GM21526 (cell line): ENCODE data around the gene CEP128.

Source experiments
- ATAC-seq: cut with Tn5 transposase; IDR thresholded peaks from one replicate; pipeline ENCODE4 v1.9.1; 2021; ENCODE audit warnings: moderate library complexity; ENCODE audit not compliant: unreplicated experiment, low FRiP score

CEP128 gene

GRCh38 chr14:80624581-80624980 is 317.0 kb downstream of the CEP128 start:
- no peak for ATAC-seq

- no peak for ATAC-seq
Measured at GRCh38 chr14:80621701-80622100, 319.8 kb downstream of the CEP128 start.

DNA sequence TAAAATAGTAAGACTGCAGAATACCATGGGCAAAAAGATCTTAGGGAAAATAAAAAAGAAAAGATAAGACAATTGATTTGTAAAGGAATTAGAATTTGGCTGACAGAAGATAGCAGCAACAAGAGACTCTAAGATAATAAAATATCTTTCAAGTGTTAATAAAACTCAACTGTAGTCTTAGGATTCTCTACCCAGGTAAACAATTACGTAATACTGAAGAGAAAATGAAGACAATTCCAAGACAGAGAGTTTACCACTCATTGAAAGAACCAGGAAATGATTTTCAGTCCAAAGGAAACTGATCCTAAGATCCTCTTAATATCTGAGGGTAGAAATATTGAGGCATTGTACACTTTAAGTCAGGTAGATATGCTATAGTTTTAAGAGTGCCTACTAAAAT is 321.1 kb downstream of the CEP128 start:
- ATAC-seq: no peak

- ATAC-seq: no peak
Measured at GRCh38 chr14:80618751-80619329, 322.7 kb downstream of the CEP128 start.

DNA sequence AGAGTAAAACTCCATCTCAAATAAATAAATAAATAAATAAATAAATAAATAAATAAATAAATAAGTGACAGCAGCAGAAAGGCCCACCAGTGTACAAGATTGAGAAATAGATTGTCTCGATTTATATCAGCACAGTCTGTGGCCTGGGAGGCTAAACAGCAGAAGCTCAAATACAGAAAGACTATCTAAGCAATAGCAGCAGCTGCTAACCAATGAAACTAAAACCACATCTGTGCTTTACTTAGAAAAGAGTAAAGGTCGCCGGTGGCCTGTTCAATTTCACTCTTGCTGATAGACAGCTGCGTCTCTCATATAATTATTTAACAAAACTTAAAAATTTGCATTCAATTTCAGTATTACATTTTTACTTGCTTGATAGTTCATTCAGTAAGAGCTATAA is 325.7 kb downstream of the CEP128 start:
- peak; percentile 96 for ATAC-seq

- ATAC-seq: no peak
Measured at GRCh38 chr14:80609055-80609454, 332.5 kb downstream of the CEP128 start.

GRCh38 chr14:80608563-80608962 is 333.0 kb downstream of the CEP128 start:
- no peak for ATAC-seq

DNA sequence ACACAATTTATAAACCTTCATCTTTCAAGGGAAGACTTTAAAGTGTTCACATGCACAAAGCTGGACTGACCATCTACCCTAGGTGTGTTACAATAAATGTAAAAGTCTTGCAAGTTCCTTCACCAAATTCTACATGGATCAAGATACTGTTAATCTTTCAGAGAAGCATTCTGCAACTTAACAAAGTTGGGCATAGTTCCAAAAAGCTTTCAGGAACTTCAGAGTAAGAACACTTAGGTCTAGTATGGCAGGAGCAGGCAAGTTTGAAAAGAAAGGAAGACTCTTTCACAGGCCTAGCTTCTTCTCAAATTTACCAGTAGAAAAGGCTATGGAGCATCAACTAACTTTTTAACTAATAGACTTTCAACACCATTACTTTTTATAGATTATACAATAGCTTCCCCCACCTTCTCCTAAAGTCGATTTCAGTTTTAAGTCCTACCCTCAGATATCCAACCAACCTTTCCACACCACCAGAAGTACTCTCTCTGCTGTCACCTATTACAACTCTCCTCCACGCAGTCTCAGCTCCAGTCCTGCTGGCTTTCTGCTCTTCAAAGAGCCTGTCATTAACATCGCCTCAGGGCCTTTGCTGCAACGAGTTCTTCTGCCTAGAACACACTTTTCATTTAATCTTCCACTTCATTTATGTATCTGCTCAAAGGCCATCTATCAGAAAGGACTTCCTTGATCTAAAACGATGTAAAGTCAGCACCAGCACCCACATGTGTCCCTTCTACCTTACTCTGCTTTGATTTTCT is 333.9 kb downstream of the CEP128 start:
- ATAC-seq: no peak

- no peak for ATAC-seq
Measured at GRCh38 chr14:80606347-80606772, 335.2 kb downstream of the CEP128 start.

DNA sequence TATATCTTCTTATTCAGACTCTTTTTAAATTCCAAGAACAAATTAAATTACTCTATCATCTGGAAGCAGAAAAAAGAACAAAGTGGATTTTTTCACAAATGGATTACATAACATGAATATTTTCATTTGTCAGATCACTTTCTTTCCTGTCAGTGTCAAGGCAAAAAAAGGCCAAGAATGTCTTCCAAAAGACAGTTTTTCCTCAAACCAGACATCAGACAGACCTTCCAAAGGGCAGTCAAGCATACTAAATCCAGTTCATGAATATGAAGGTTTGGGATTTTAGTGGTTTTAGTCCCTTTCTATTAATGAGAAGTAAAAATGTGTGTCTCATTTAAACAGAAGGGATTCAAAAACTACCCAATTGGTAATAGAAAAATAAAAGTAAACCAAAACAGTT is 336.0 kb downstream of the CEP128 start:
- no peak for ATAC-seq

- no peak for ATAC-seq
Measured at GRCh38 chr14:80602946-80603345, 338.6 kb downstream of the CEP128 start.

- ATAC-seq: peak; percentile 97
Measured at GRCh38 chr14:80587096-80587724, 354.3 kb downstream of the CEP128 start.

DNA sequence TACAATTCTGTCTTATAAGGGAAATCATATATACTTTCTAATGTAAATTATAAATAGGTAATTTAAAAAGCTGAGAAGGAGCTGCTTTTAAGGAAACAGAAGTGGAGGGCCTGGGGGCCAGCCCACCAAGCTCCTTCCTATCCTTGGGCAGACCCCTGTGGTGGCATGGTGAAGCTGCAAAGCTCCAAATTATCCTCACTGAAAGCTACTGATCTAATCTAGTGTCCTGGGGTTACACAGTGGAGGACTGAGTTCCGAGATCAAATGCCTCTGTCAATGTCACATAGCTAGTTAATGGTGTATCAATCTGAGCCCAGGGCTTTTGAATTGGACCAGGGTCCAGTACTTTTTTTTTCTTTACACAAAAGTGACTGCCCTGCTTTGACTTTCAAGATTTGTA is 355.4 kb downstream of the CEP128 start:
- no peak for ATAC-seq

- ATAC-seq: no peak
Measured at GRCh38 chr14:80585506-80585835, 356.1 kb downstream of the CEP128 start.

DNA sequence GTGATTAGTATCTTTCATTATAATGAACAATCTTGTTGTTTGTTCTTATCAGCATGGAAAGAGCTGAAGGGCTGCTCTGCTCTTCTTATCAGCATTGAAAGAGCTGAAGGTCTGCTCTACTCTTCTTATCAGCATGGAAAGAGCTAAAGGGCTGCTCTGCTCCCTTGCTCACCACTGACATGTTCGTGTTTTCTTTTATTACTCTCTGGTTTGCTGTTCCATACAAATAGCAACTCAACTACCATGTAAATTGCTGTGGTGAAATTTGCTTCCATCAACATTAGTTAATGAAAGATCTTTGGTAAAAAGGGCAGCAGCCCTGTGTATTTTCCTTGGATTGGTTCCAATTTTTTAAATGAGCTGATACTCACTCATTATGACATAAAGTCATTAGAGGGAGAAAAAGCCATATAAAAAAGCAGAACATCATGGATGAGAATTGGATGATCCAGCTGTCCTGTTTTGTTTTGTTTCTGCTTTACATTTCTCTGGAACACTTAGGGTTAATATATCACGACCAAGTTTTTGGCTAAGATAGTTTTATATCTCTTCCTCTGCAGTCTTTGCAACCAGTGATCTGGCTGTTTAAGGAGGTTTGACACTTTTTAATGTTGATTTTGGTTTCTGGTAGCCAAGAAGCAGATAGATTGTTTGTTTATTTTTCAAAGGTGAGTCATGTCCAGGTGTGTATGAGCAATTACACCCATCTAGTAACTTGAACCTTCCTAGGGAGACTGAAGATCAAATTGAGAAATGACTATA is 356.6 kb downstream of the CEP128 start:
- ATAC-seq: no peak

DNA sequence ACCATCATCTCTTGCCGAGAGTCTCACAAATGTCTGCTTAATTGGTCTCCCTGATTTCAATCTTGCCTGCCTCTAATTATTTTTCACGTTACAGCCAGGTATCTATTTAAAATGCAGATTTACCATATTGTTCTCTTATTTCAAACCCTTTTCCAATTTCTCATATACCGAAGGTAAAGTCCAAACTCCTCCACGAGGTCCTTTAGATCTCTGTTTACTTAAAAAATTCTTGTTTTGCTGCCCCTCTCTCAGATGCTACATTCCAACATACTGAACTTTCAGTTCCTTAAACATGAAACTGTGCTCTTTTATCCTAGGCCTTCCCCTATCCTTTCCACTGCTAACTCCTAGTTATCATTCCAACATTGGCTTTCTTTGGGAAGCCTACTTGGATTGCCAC is 363.9 kb downstream of the CEP128 start:
- no peak for ATAC-seq

DNA sequence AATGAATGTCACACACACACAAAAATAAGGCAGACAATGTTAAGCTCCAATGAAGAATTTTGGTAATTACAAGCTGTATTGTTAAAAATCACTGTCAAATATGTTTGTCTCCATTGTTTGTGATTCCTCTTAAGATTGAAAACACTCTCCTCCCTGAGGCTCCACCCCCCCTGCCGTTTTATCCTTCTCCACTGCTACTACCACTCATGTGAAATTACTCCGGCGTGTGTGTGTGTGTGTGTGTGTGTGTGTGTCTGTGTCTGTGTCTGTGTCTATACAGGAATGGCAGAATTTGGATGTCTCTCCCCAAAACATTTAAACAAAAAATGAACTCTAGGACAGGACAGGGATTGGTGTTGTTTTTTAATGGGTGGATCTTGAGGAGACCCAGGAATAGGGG is 365.1 kb downstream of the CEP128 start:
- no peak for ATAC-seq

DNA sequence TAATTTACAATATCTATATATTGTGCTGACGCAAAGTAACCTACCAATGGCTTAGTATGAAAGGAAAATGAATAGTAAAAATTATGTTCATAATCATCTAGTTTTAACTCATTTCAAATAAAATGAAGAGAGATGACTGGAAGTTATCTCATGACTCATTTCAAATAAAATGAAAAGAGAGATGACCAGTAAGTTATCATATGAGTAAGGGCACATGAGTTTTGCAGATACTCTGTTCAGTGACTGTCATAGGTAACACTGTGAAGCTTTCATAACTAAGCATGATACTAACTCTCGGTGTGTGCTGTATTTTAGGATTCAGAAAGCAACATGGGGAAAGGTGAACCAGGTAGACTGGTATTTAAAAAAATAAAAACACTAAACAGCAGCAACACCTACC is 365.8 kb downstream of the CEP128 start:
- ATAC-seq: peak; percentile 51

GRCh38 chr14:80572666-80573065 is 368.9 kb downstream of the CEP128 start:
- no peak for ATAC-seq

DNA sequence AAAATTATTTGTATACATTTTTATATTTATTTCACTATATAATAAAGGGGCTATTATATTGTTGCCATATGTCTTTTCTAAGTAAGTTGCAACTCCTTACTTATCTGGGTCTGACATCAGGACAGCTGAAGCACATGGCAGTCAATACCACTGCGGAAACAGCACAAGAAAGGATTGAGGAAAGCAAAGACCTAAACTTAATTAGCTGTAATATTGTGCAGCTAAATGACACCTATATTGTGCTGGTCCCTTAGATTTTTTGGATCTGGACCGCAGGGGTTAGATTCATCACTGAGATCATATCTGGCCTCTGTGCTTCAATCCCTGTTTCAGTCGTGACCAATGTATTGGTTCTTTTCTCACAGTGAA is 370.6 kb downstream of the CEP128 start:
- no peak for ATAC-seq

GRCh38 chr14:80567905-80568536 is 373.5 kb downstream of the CEP128 start:
- ATAC-seq: no peak
